ENCODE data around the gene H2AZ2.
"Not testable (repeated sequence)": the region's sequence is repeated elsewhere in the genome, so short reads cannot be mapped to it uniquely, and the experiment has no call there.

Gene H2AZ2

GRCh38 chr7:44847920-44848634, at the start of gene H2AZ2:
Gene H2AZ2 (minus strand): TSS chr7:44848087. CDS start chr7:44847971, 116 bp downstream.
- DNase-seq (ENCODE audit: low read depth, low spot score): peak; percentile 99

- no peak for DNase-seq (ENCODE audit: low read depth, low spot score)
These were observed 49.4 kb upstream of the H2AZ2 start for GRCh38 chr7:44897309-44897708.

- no peak for DNase-seq (ENCODE audit: low read depth, low spot score)
These were observed 47.1 kb upstream of the H2AZ2 start for GRCh38 chr7:44894888-44895580.

GRCh38 chr7:44893710-44894234, 45.9 kb upstream of the H2AZ2 start:
- no peak for DNase-seq (ENCODE audit: low read depth, low spot score)

- DNase-seq (ENCODE audit: low read depth, low spot score): no peak
These were observed 43.9 kb upstream of the H2AZ2 start for GRCh38 chr7:44891791-44892190.

GRCh38 chr7:44891372-44891771, 43.5 kb upstream of the H2AZ2 start:
- DNase-seq (ENCODE audit: low read depth, low spot score): no peak

GRCh38 chr7:44889086-44889781, 41.3 kb upstream of the H2AZ2 start:
- DNase-seq (ENCODE audit: low read depth, low spot score): no peak

GRCh38 chr7:44887293-44887692, 39.4 kb upstream of the H2AZ2 start:
- no peak for DNase-seq (ENCODE audit: low read depth, low spot score)

- DNase-seq (ENCODE audit: low read depth, low spot score): peak; percentile 92
These were observed 37.8 kb upstream of the H2AZ2 start, which contains the start of gene PURB for GRCh38 chr7:44885394-44886317. Gene PURB (minus strand): TSS chr7:44885530. CDS start chr7:44885348, 182 bp downstream.

- peak; percentile 10 for DNase-seq (ENCODE audit: low read depth, low spot score)
These were observed 36.9 kb upstream of the H2AZ2 start for GRCh38 chr7:44884621-44885393.

- DNase-seq (ENCODE audit: low read depth, low spot score): no peak
These were observed 36.2 kb upstream of the H2AZ2 start for GRCh38 chr7:44883961-44884620.

GRCh38 chr7:44882899-44883298, 35.0 kb upstream of the H2AZ2 start:
- no peak for DNase-seq (ENCODE audit: low read depth, low spot score)

- DNase-seq (ENCODE audit: low read depth, low spot score): no peak
These were observed 33.7 kb upstream of the H2AZ2 start for GRCh38 chr7:44881610-44882009.

GRCh38 chr7:44881066-44881600, 33.2 kb upstream of the H2AZ2 start:
- DNase-seq (ENCODE audit: low read depth, low spot score): no peak

GRCh38 chr7:44880317-44881018, 32.6 kb upstream of the H2AZ2 start:
- no peak for DNase-seq (ENCODE audit: low read depth, low spot score)

- DNase-seq (ENCODE audit: low read depth, low spot score): no peak
These were observed 28.5 kb upstream of the H2AZ2 start for GRCh38 chr7:44876393-44876792.

GRCh38 chr7:44875241-44875640, 27.4 kb upstream of the H2AZ2 start:
- DNase-seq (ENCODE audit: low read depth, low spot score): no peak

GRCh38 chr7:44872787-44873186, 24.9 kb upstream of the H2AZ2 start:
- DNase-seq (ENCODE audit: low read depth, low spot score): no peak

GRCh38 chr7:44871918-44872317, 24.0 kb upstream of the H2AZ2 start:
- DNase-seq (ENCODE audit: low read depth, low spot score): not testable (repeated sequence)
